Prostate gland (tissue), 2 donors: ENCODE results near the gene SEC24D.

Experiments used
- CTCF ChIP-seq, 4 experiments: fragments of 200-600 bp in 2 of 4; fragments of 450-650 bp in 2 of 4; sonication (generic) in 2 of 4; IDR thresholded peaks; 1 replicate in 3 of 4; 2 replicates in 1 of 4; pipeline ENCODE4 v1.5.1; 2016 to 2019; ENCODE audit warnings: antibody characterized with exemption in 4 of 4, mild to moderate bottlenecking in 2 of 4, moderate library complexity in 2 of 4
- POLR2A ChIP-seq: fragments of 450-650 bp; IDR thresholded peaks from one replicate; pipeline ENCODE4 v1.6.1; 2016; ENCODE audit warnings: antibody characterized with exemption, mild to moderate bottlenecking
- POLR2AphosphoS5 ChIP-seq: sonication (generic); formaldehyde crosslinking; IDR thresholded peaks from one replicate; pipeline ENCODE4 v1.6.1; 2017; ENCODE audit warnings: antibody characterized with exemption

- TF ChIP-seq CTCF (IDR thresholded peaks at IDR 0.05): no peak
- no peak for TF ChIP-seq POLR2AphosphoS5
- no peak for TF ChIP-seq POLR2A
Measured at GRCh38 chr4:118760493-118760892, 75.4 kb downstream of the SEC24D start.
